HepG2 (cell line): ENCODE results near the gene NCOA4. TPM values are rescaled to one million over a fixed set of nuclear protein-coding genes. Genes with fewer than 3 reads are reported as not detected.

Experiments used
- ATAD3A ChIP-seq: sonication (generic); formaldehyde crosslinking; IDR thresholded peaks from 2 replicates; pipeline ENCODE4 v1.4.0; 2020; ENCODE audit warnings: missing genetic modification reagents
- ELF4 ChIP-seq: sonication (generic); formaldehyde crosslinking; IDR thresholded peaks from 2 replicates; pipeline ENCODE4 v1.5.0; 2020; ENCODE audit warnings: missing genetic modification reagents, mild to moderate bottlenecking, moderate library complexity, borderline replicate concordance
- GATA4 ChIP-seq: sonication (generic); IDR thresholded peaks from 2 replicates; pipeline ENCODE4 v1.6.1; 2016; ENCODE audit warnings: antibody characterized with exemption, low read depth, borderline replicate concordance
- GZF1 ChIP-seq: sonication (generic); formaldehyde crosslinking; IDR thresholded peaks from 2 replicates; pipeline ENCODE4 v1.5.1; 2020; ENCODE audit warnings: mild to moderate bottlenecking, missing genetic modification reagents
- HCFC1 ChIP-seq: fragments of 150-350 bp; IDR thresholded peaks from 2 replicates; pipeline ENCODE4 v1.6.1; 2014; ENCODE audit warnings: low read depth, low read length
- KLF11 ChIP-seq: IDR thresholded peaks from 2 replicates; pipeline ENCODE4 v1.6.1; 2016; ENCODE audit warnings: missing compliant biosample characterization
- KLF12 ChIP-seq: sonication (generic); formaldehyde crosslinking; IDR thresholded peaks from 2 replicates; pipeline ENCODE4 v1.4.0; 2020; ENCODE audit warnings: missing genetic modification reagents, borderline replicate concordance
- MIXL1 ChIP-seq: IDR thresholded peaks from 2 replicates; pipeline ENCODE4 v1.6.1; 2016
- RAD21 ChIP-seq: fragments of 450-650 bp; formaldehyde crosslinking; IDR thresholded peaks from 2 replicates; pipeline ENCODE4 v1.5.0; 2020; ENCODE audit warnings: mild to moderate bottlenecking
- RBM39 ChIP-seq: fragments of 200-400 bp; formaldehyde crosslinking; IDR thresholded peaks from one replicate; pipeline ENCODE4 v1.6.1; 2018; ENCODE audit warnings: antibody characterized with exemption, mild to moderate bottlenecking, low read depth, low read length; ENCODE audit not compliant: poor library complexity, severe bottlenecking
- SNAI1 ChIP-seq: sonication (generic); formaldehyde crosslinking; IDR thresholded peaks from 2 replicates; pipeline ENCODE4 v1.5.0; 2020; ENCODE audit warnings: mild to moderate bottlenecking, missing genetic modification reagents, borderline replicate concordance
- ZBTB20 ChIP-seq: sonication (generic); formaldehyde crosslinking; IDR thresholded peaks from 2 replicates; pipeline ENCODE4 v1.8.1; 2023; ENCODE audit warnings: missing genetic modification reagents, low read depth, mild to moderate bottlenecking, borderline replicate concordance
- ZNF207 ChIP-seq: fragments of 450-650 bp; IDR thresholded peaks from 2 replicates; pipeline ENCODE4 v1.6.1; 2016; ENCODE audit warnings: antibody characterized with exemption, borderline replicate concordance
- ZNF530 ChIP-seq: sonication (generic); formaldehyde crosslinking; IDR thresholded peaks from 2 replicates; pipeline ENCODE4 v1.5.0; 2020; ENCODE audit warnings: low read depth, mild to moderate bottlenecking, missing genetic modification reagents
- ZNF646 ChIP-seq: sonication (generic); formaldehyde crosslinking; IDR thresholded peaks from 2 replicates; pipeline ENCODE4 v1.9.0; 2021; ENCODE audit warnings: mild to moderate bottlenecking, missing genetic modification reagents
- ZNF674 ChIP-seq: sonication (generic); formaldehyde crosslinking; IDR thresholded peaks from 2 replicates; pipeline ENCODE4 v1.5.0; 2020; ENCODE audit warnings: low read depth, mild to moderate bottlenecking, missing genetic modification reagents
- ZNF724P ChIP-seq: sonication (generic); formaldehyde crosslinking; IDR thresholded peaks from 2 replicates; pipeline ENCODE4 v1.8.0; 2022; ENCODE audit warnings: missing genetic modification reagents, borderline replicate concordance
- ZNF776 ChIP-seq: sonication (generic); formaldehyde crosslinking; IDR thresholded peaks from 2 replicates; pipeline ENCODE4 v1.4.0; 2020; ENCODE audit warnings: mild to moderate bottlenecking, missing genetic modification reagents
- polyA plus RNA-seq, 8 experiments: library from polyadenylated mRNA; depleted of rRNA in 3 of 8; stranded (reverse) in 7 of 8; unstranded in 1 of 8; fragments of >200 nt; fragmentation: Illumina TruSeq in 4 of 8; extraction: Trizol in 4 of 8; gene quantifications; 2 replicates each; pipeline versions ENCODE4 v1.2.1 to v1.2.3, GENCODE V29; 2011 to 2016; ENCODE audit warnings: low read depth in 4 of 8, missing spikeins in 1 of 8, mixed read lengths in 1 of 8; ENCODE audit not compliant: insufficient read depth in 1 of 8
- total RNA-seq, 5 experiments: library from RNA; depleted of rRNA; stranded (reverse); fragments of >200 nt; fragmentation: Illumina TruSeq; extraction: Trizol; gene quantifications; 2 replicates each; pipeline ENCODE4 v1.2.3, GENCODE V29; 2016; ENCODE audit warnings: low read depth in 1 of 5
- TF ChIP-seq, protein P1 (sequence below), 2 experiments: IDR thresholded peaks; 2 replicates each; pipeline ENCODE4 v1.6.1; 2011 to 2012; ENCODE audit warnings: low read length in 2 of 2, borderline replicate concordance in 1 of 2, low read depth in 1 of 2, mild to moderate bottlenecking in 1 of 2, moderate library complexity in 1 of 2

The NCOA4 gene
- total and polyA plus RNA-seq, 2 of the 13 experiments (the other 11 are each of a cell fraction or from before 2014, with no cell fraction given): 306 to 400 TPM

DNA sequence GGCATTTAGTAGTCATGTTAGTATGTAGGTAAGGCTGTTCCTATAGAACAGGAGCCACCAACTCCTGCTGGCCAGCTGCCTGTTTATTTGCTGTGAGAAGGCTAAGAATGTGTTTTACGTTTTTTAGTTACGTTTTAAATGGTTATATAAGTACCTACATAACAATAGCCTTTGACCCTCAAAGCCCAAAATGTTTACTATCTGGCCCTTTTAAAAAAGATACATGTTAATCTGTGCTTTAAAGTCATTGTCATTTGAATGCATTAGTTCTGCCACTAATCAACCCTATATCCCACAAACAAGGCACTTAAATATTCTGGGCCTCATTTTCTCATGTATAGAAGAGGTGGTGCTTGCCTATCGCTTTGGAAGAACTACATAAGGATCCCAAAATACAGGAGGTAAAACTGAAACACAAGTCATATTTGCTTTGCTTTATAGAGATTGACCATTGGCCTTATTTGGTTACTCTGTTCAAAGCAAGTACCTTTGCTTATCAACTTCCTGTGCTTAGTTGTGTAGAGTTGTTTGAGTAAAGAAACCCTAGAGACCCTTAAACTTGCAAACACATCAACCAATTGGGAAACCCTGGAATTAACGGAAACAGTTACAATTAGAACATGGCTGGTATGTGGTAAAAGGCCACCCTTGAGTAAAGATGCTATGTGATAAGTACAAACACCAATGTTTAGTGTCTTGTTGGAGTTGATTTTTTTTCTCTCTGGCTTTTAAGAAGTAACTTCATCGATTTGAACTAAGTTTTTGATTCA lies 32.2 kb downstream of the NCOA4 start (continued):
- TF ChIP-seq RAD21 (CRISPR knock-in tag): no peak; the same call in 1 of the 2 replicates
- TF ChIP-seq ZBTB20 (CRISPR knock-in tag): peak; percentile 98; the same call in 1 of the 2 replicates
- TF ChIP-seq ZNF776 (CRISPR knock-in tag): no peak
- TF ChIP-seq ZNF674 (CRISPR knock-in tag): no peak
- no peak for TF ChIP-seq KLF11
- TF ChIP-seq ZNF724P (CRISPR knock-in tag): no peak
- TF ChIP-seq ZNF530 (CRISPR knock-in tag): no peak
- no peak for TF ChIP-seq ZNF207
- no peak for TF ChIP-seq ATAD3A (CRISPR knock-in tag)
- TF ChIP-seq SNAI1 (CRISPR knock-in tag): no peak
- TF ChIP-seq ZNF646 (CRISPR knock-in tag): peak; percentile 53; the same call in 1 of the 2 replicates
- peak; percentile 40; the same call in 1 of the 2 replicates for TF ChIP-seq KLF12
- TF ChIP-seq ELF4 (CRISPR knock-in tag): peak; percentile 51; the same call in 1 of the 2 replicates
- TF ChIP-seq, protein P1, sequence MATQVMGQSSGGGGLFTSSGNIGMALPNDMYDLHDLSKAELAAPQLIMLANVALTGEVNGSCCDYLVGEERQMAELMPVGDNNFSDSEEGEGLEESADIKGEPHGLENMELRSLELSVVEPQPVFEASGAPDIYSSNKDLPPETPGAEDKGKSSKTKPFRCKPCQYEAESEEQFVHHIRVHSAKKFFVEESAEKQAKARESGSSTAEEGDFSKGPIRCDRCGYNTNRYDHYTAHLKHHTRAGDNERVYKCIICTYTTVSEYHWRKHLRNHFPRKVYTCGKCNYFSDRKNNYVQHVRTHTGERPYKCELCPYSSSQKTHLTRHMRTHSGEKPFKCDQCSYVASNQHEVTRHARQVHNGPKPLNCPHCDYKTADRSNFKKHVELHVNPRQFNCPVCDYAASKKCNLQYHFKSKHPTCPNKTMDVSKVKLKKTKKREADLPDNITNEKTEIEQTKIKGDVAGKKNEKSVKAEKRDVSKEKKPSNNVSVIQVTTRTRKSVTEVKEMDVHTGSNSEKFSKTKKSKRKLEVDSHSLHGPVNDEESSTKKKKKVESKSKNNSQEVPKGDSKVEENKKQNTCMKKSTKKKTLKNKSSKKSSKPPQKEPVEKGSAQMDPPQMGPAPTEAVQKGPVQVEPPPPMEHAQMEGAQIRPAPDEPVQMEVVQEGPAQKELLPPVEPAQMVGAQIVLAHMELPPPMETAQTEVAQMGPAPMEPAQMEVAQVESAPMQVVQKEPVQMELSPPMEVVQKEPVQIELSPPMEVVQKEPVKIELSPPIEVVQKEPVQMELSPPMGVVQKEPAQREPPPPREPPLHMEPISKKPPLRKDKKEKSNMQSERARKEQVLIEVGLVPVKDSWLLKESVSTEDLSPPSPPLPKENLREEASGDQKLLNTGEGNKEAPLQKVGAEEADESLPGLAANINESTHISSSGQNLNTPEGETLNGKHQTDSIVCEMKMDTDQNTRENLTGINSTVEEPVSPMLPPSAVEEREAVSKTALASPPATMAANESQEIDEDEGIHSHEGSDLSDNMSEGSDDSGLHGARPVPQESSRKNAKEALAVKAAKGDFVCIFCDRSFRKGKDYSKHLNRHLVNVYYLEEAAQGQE (IDR thresholded peaks at IDR 0.05; ENCODE audit: borderline replicate concordance in 1 of 2, low read depth in 1 of 2, low read length in 2 of 2): peak in 1 of 2 experiments; percentile 74; a peak in 2 of 4 replicates
- peak; percentile 99 for TF ChIP-seq GATA4
- TF ChIP-seq GZF1: no peak
- TF ChIP-seq HCFC1: no peak
- TF ChIP-seq RBM39: no peak
- peak; percentile 98 for TF ChIP-seq MIXL1 (CRISPR knock-in tag)
